PFSK-1 (cell line): ENCODE data around the gene ATG4B.

Experiments used
- FOXP2 ChIP-seq: optimal IDR thresholded peaks from 2 replicates; pipeline ENCODE3; 2011; ENCODE audit warnings: borderline replicate concordance, control low read depth, inconsistent platforms; ENCODE audit not compliant: insufficient read depth; ENCODE audit errors: extremely low read length, extremely low read depth
- POLR2AphosphoS5 ChIP-seq: IDR thresholded peaks from 2 replicates; pipeline ENCODE4 v1.6.1; 2012; ENCODE audit warnings: low read depth, mild to moderate bottlenecking, control low read depth, low read length, moderate library complexity
- SIN3A ChIP-seq: IDR thresholded peaks from 2 replicates; pipeline ENCODE4 v1.6.1; 2012; ENCODE audit warnings: mild to moderate bottlenecking, low read length, moderate library complexity, borderline replicate concordance; ENCODE audit not compliant: insufficient read depth
- TAF1 ChIP-seq: IDR thresholded peaks from 2 replicates; pipeline ENCODE4 v1.6.1; 2012; ENCODE audit warnings: low read length, control low read depth, borderline replicate concordance; ENCODE audit not compliant: insufficient read depth
- TF ChIP-seq, protein P1 (sequence below), 2 experiments: IDR thresholded peaks; 2 replicates each; pipeline versions ENCODE4 v1.6.1 to v1.8.0; 2011 to 2012; ENCODE audit warnings: low read depth in 2 of 2, low read length in 2 of 2, control low read depth in 1 of 2, inconsistent platforms in 1 of 2, mild to moderate bottlenecking in 1 of 2, moderate library complexity in 1 of 2; ENCODE audit not compliant: insufficient read depth in 1 of 2

The ATG4B gene

DNA sequence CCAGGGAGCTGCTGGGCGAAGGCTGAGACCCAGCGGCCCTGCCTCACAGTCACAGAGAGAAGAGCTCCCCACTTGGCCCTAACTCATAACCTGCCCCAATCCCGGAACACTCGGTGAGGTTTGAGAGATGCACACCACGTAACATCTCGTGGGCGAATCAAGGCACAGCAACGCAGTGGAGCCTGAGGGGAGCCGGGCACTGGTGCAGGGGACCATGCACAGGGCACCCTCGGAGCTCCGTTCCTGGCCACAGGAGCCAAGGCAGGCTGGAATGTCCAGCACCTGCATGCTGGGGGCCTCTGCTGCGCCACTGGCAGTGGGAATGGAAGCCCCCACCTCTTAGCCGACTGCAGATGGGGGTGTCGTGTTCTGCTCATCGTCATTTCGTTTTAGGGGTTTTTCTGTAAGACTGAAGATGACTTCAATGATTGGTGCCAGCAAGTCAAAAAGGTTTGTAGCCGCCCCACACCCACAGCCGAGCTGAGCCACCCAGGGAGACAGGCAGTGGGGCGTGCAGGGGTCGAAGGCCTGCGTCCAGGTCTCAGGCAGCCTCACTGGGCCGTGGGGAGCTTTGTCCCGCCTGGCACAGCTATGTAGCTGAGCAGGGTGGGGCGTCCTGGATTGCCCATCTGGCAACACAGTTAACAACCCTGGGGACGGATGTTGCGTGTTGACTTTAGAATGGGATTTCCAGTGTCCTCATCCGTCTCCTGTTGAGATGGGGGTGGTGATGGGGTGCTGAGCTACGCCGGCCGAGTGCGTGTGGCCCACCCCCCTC lies 33.0 kb downstream of the ATG4B start:
- TF ChIP-seq FOXP2 (no peak), SIN3A (no peak), TAF1 (no peak), POLR2AphosphoS5 (no peak)
- TF ChIP-seq, protein P1, sequence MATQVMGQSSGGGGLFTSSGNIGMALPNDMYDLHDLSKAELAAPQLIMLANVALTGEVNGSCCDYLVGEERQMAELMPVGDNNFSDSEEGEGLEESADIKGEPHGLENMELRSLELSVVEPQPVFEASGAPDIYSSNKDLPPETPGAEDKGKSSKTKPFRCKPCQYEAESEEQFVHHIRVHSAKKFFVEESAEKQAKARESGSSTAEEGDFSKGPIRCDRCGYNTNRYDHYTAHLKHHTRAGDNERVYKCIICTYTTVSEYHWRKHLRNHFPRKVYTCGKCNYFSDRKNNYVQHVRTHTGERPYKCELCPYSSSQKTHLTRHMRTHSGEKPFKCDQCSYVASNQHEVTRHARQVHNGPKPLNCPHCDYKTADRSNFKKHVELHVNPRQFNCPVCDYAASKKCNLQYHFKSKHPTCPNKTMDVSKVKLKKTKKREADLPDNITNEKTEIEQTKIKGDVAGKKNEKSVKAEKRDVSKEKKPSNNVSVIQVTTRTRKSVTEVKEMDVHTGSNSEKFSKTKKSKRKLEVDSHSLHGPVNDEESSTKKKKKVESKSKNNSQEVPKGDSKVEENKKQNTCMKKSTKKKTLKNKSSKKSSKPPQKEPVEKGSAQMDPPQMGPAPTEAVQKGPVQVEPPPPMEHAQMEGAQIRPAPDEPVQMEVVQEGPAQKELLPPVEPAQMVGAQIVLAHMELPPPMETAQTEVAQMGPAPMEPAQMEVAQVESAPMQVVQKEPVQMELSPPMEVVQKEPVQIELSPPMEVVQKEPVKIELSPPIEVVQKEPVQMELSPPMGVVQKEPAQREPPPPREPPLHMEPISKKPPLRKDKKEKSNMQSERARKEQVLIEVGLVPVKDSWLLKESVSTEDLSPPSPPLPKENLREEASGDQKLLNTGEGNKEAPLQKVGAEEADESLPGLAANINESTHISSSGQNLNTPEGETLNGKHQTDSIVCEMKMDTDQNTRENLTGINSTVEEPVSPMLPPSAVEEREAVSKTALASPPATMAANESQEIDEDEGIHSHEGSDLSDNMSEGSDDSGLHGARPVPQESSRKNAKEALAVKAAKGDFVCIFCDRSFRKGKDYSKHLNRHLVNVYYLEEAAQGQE (IDR thresholded peaks at IDR 0.05; ENCODE audit: insufficient read depth in 1 of 2, low read depth in 2 of 2, low read length in 2 of 2) = no peak

DNA sequence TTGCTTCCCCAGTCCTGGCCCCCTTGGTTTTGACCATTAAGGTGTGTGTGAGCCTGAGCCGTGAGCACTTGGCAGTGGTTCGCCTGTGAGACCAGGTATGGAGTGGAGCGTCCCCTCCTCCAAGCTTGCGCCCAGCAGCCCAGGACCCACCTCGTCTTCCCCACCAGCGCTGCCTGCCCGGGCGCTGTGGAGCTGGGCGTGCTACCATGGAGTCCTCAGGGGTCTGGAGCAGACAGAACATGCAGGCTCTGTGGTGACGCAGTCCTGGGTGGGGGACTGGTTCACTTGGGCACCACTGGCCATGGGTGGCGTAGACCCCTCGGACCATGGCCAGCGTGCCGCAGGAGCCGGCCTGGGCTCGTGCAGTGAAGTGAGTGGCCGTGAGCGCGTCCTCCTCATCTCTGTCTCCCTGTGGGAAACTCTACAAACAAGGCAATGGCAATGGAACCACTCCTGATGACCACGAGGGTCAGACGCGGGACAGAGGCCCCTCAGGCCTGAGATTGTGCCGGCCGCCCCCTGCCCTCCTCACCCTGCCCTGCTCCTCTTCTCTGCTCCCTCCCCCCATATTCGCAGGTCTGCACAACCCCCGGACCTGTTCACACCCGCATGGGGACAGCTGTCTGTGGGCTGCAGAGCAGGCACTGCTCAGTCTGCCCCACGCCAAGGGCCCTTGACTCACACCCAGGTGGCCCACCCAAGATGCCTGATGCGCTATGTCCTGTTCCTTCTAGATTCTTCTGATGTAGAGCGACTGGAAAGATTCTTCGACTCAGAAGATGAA lies 34.2 kb downstream of the ATG4B start:
- TF ChIP-seq SIN3A = no peak
- no peak for TF ChIP-seq FOXP2
- TF ChIP-seq, protein P1 (IDR thresholded peaks at IDR 0.05; ENCODE audit: insufficient read depth in 1 of 2, low read depth in 2 of 2, low read length in 2 of 2) = no peak
- no peak for TF ChIP-seq TAF1
- no peak for TF ChIP-seq POLR2AphosphoS5

DNA sequence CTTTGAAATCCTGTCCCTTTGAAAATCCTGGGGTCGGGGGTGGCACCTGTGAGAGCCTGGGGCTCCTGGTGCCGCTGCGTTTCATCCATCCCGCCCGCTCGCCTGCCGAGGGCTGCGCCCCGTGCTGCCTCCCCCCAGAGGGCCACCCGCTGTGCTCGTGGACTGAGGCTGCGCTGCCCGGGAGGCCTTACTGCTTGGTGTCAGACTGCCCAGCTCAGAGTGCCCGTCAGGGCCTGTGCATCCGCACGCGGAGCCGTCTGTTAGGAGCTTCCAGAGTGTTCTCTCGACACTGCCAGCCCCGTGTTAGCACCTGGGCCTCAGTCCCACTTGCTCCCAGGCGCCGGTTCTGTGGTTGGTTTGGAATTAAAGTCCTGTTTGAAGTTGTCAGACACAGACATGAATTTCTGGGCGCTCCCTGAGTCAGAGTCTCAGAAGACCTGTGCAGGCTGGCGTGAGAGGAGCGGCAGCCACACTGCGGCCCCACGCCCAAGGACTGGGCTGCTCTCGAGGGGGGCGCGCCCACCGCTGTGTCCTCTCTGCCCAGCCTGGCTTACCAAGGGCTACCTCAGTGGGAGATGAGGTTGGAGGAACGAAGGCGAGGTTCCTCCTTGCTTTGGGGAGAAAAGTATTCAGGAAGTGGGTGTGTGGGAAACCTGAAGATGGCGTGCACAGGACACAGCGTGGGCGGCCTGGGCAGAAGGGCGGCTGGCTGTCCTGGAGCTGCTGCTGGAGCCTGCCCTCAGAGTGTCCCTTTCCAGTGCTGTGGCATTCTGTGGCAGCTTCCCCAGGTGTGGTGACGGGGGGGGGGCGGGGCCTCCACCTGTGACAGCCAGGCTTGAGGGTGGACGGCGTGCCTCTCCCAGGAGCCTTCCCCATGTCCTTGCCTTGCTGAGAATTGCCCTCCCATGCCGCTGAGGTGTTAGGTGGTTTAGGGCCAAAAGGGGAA lies 35.0 kb downstream of the ATG4B start:
- TF ChIP-seq POLR2AphosphoS5 (no peak), FOXP2 (no peak), SIN3A (no peak), TAF1 (no peak)
- TF ChIP-seq, protein P1 (IDR thresholded peaks at IDR 0.05; ENCODE audit: insufficient read depth in 1 of 2, low read depth in 2 of 2, low read length in 2 of 2) = no peak

DNA sequence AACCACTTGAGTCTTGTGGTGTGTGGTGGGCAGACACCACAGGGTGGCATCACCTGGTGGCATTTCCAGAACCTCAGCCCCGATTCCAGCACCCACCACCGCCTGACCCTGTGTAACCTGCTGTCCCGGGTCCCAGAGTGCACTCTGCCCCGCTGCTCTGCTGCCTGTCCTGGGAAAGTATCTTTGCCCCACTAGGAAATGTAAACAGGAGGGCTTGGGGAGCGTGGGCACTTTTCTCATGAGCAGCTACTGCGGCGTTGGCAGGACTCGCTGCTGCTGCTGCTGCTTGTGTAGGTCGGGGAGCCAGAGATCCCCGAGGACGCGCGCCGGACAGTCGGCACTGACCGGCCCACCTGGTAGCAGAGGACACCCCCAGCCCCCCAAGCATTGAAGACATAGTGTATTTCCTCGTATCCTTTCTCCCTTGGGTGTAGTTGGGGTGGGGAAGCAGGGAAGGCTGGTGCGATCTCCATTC lies 35.7 kb downstream of the ATG4B start:
- TF ChIP-seq SIN3A = no peak
- TF ChIP-seq TAF1 = no peak
- TF ChIP-seq POLR2AphosphoS5 = no peak
- TF ChIP-seq, protein P1 (IDR thresholded peaks at IDR 0.05; ENCODE audit: insufficient read depth in 1 of 2, low read depth in 2 of 2, low read length in 2 of 2) = no peak
- no peak for TF ChIP-seq FOXP2
